ENCODE results near the gene R3HDM2.

The R3HDM2 gene

DNA sequence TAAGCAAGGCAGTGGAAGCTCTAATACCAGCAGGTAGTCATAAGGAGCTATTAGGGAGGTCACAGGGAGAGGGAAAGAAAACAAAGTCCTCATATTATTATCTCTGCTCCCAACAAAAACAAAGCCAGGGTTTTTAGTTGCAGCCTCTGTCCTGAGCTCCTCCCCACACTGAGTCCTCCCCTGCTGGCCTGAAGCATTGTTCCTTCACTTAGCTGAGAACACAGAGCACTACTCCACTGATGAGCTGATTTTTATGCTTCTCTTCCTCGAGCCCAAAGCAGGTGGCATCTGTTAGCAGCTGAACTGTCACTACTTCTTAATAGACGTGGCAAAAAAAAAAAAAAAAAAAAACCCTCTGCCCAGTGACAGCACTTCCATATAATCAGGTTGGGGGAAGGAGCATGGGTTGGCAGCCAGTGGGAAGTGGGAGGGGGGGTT is 169.4 kb downstream of the R3HDM2 start:
- DNase-seq, result no peak
- in situ Hi-C loops (cut with MboI; ENCODE audit: low pct_unique_long_range_greater_than_20kb, low sequenced_read_pairs), result no loop called here

DNA sequence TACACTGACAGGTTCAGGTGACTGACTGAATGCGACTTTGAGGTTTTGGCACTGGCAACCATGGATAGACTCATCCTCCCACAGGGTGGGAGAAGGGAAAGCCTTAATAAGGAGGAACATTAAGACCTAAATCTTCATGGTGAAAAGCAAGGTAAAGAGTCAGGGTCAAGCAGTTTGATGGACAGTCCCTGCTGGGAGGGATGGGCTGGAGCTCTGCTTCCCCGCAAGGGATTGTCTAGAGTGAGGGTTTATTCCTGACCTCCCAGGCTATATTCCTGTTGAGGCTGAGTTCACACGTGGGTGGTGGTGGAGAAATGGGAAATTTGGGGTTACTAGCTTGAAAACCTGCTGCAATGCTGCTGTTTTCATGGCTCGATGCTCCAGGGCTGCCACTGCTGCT is 170.5 kb downstream of the R3HDM2 start:
- DNase-seq, result no peak
- in situ Hi-C loops (cut with MboI; ENCODE audit: low pct_unique_long_range_greater_than_20kb, low sequenced_read_pairs), result no loop called here

GRCh38 chr12:57258977-57259970 is 171.6 kb downstream of the R3HDM2 start:
- DNase-seq, result no peak
- in situ Hi-C loops (cut with MboI; ENCODE audit: low pct_unique_long_range_greater_than_20kb, low sequenced_read_pairs), result no loop called here

- DNase-seq, result no peak
- in situ Hi-C loops (cut with MboI; ENCODE audit: low pct_unique_long_range_greater_than_20kb, low sequenced_read_pairs), result no loop called here
Measured at GRCh38 chr12:57255916-57256315, 174.9 kb downstream of the R3HDM2 start.

DNA sequence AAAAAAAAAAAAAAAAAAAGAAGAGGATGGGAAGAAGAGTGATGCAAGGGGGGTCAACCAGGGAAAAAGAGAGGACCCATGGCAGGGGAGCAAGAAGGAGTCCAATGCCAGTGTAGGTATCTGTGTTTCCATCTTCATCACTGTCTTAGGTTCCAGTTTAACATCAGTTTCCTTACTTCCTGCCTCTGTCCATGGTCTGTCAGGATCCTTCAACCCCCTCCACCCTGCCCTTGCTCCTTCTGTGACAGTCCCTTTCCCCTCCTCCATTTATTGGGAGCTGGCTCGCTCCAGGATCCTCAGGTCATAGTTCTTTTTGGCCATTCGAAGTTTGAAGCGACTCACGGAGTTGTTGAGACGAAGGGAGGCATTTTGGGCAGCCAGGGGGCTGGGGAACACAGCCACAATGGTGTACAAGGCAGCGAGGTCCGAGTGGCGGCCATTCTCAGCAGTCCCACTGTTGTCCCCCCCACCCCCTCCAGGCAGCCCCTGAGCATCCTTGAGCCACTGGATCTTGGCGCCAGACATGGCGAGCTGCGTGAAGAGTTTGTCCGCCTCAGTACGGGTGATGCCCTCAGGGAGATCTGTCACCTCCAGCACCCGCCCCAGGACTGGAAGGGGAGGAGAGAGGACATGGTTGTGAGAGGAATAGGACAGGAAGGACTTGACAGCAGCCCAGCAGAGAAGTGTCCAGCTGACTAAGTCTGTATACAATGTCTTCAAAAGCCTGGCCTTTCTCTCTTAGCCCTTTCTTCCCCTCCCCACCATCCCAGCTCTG is 176.2 kb downstream of the R3HDM2 start:
- DNase-seq, result no peak
- in situ Hi-C loops (cut with MboI; ENCODE audit: low pct_unique_long_range_greater_than_20kb, low sequenced_read_pairs), result no loop called here

- DNase-seq, result no peak
- in situ Hi-C loops (cut with MboI; ENCODE audit: low pct_unique_long_range_greater_than_20kb, low sequenced_read_pairs), result no loop called here
Measured at GRCh38 chr12:57250956-57251355, 179.9 kb downstream of the R3HDM2 start, which contains the start of gene STAC3. STAC3 (minus strand) TSS chr12:57251187; CDS start chr12:57249636, 1,551 bp downstream.

GRCh38 chr12:57250541-57250940 is 180.3 kb downstream of the R3HDM2 start:
- DNase-seq, result no peak
- in situ Hi-C loops (cut with MboI; ENCODE audit: low pct_unique_long_range_greater_than_20kb, low sequenced_read_pairs), result no loop called here

GRCh38 chr12:57248934-57249742 is 181.7 kb downstream of the R3HDM2 start:
- in situ Hi-C loops (cut with MboI; ENCODE audit: low pct_unique_long_range_greater_than_20kb, low sequenced_read_pairs), result no loop called here
- peak; percentile 86 for DNase-seq

- in situ Hi-C loops (cut with MboI; ENCODE audit: low pct_unique_long_range_greater_than_20kb, low sequenced_read_pairs), result no loop called here
- DNase-seq, result no peak
Measured at GRCh38 chr12:57247041-57247440, 183.8 kb downstream of the R3HDM2 start.

GRCh38 chr12:57244312-57244696 is 186.5 kb downstream of the R3HDM2 start:
- no peak for DNase-seq
- in situ Hi-C loops (cut with MboI; ENCODE audit: low pct_unique_long_range_greater_than_20kb, low sequenced_read_pairs), result no loop called here

DNA sequence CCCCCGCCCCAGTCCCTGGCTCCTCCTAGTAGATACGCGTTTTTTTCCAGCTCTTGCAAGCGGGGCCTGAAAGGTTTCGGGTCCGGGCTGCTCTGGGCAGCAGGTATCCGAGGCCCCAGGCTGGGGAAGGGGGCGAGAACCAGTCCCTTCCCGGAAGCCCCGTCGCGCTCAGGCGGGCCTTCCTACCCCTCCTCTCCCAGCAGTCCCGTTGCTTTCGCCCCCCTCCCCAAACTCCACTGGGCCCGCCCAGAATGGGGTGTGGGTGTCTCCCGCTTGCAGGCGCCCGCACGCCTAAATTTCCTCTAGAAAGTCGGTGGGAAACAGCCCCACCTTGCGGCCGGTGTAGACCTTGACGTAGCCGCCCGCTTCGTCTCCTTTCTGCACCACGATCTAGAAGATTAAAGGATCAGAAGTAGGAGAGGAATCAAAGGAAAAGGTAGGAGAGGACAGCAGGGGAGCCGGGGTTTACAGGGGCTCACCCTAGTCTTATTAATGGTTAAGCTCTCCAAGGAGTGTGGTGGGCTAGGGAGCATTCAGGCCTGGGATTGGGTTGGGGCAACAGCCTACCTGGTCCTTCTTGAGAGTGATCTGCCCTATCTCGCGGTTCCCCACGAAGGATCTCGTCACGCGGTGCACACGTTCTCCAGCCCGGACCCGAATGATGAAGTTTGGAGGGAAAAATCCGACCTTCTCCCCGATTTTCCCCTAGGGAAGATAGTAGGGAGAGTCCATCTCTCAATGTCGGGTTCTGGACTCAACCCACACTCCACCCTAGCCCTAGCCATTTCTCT is 187.1 kb downstream of the R3HDM2 start:
- in situ Hi-C loops (cut with MboI; ENCODE audit: low pct_unique_long_range_greater_than_20kb, low sequenced_read_pairs), result no loop called here
- peak; percentile 82 for DNase-seq

DNA sequence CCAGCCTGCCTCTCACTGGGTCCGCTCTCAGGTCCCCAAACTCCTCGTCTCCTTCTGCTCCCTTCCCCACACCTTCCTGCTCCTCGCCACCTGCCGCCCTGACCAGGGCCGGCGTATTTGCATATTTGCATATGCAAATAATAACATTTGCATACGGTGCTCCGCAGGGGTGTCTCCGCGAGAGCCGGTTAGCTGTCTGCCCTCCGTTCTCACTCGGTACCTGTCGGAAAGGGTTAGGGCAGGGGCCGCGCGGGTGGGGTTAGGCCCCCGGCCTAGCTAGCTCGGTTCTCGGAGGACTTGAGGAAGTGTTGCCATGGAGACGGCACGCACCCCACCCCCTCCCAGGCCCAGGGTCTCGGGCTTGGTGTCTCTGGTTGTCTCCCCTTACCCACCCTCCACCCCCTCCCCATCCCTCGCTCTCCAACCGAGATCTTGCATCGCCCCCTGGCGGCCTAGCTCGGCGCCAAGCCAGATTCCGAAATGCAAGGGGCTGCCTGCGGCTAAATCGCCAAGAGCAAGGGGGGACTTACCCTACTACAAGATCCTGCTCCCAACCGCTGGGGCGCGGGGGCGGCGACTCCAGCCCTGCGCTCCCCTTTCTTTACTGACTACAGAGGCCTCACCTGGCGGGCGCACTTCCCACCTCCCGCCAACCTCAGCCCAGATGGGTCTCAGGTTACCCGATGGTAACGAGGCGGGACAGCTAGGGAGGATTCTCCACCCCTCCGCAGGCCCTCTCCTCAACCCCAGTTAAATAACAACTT is 188.0 kb downstream of the R3HDM2 start:
- in situ Hi-C loops (cut with MboI; ENCODE audit: low pct_unique_long_range_greater_than_20kb, low sequenced_read_pairs), result no loop called here
- DNase-seq, result no peak

DNA sequence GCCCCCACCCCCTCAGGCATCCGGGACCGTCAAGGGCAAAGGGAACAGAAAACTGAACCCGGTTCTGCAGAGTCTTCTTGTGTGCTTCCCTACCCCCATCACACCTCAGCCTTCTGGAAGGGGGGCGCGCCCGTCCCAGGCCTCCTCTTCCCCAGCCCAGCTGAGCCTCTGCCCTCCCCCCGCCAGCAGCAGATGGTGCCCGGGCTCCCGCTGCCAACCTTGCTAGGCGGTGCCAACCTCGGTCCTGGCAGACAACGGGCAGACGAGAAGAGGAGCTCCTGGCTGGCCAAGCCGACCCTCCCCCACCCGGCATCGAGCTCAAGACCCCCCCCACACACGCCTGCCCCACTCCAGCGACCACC is 188.5 kb downstream of the R3HDM2 start:
- DNase-seq, result no peak

GRCh38 chr12:57241402-57242310 is 189.2 kb downstream of the R3HDM2 start:
- in situ Hi-C loops (cut with MboI; ENCODE audit: low pct_unique_long_range_greater_than_20kb, low sequenced_read_pairs), result no loop called here
- no peak for DNase-seq

More for the DNA sequence above, 188.5 kb downstream of the R3HDM2 start:
- in situ Hi-C loops (cut with MboI; ENCODE audit: low pct_unique_long_range_greater_than_20kb, low sequenced_read_pairs), result no loop called here

- no peak for DNase-seq
- in situ Hi-C loops (cut with MboI; ENCODE audit: low pct_unique_long_range_greater_than_20kb, low sequenced_read_pairs), result no loop called here
Measured at GRCh38 chr12:57240926-57241401, 189.9 kb downstream of the R3HDM2 start.

GRCh38 chr12:57240066-57240921 is 190.5 kb downstream of the R3HDM2 start:
- peak; percentile 79 for DNase-seq
- in situ Hi-C loops (cut with MboI; ENCODE audit: low pct_unique_long_range_greater_than_20kb, low sequenced_read_pairs), result no loop called here
